ENCODE results near the gene MKI67.
"Not testable (repeated sequence)": the region's sequence is repeated elsewhere in the genome, so short reads cannot be mapped to it uniquely, and the experiment has no call there.

Gene MKI67, protein sequence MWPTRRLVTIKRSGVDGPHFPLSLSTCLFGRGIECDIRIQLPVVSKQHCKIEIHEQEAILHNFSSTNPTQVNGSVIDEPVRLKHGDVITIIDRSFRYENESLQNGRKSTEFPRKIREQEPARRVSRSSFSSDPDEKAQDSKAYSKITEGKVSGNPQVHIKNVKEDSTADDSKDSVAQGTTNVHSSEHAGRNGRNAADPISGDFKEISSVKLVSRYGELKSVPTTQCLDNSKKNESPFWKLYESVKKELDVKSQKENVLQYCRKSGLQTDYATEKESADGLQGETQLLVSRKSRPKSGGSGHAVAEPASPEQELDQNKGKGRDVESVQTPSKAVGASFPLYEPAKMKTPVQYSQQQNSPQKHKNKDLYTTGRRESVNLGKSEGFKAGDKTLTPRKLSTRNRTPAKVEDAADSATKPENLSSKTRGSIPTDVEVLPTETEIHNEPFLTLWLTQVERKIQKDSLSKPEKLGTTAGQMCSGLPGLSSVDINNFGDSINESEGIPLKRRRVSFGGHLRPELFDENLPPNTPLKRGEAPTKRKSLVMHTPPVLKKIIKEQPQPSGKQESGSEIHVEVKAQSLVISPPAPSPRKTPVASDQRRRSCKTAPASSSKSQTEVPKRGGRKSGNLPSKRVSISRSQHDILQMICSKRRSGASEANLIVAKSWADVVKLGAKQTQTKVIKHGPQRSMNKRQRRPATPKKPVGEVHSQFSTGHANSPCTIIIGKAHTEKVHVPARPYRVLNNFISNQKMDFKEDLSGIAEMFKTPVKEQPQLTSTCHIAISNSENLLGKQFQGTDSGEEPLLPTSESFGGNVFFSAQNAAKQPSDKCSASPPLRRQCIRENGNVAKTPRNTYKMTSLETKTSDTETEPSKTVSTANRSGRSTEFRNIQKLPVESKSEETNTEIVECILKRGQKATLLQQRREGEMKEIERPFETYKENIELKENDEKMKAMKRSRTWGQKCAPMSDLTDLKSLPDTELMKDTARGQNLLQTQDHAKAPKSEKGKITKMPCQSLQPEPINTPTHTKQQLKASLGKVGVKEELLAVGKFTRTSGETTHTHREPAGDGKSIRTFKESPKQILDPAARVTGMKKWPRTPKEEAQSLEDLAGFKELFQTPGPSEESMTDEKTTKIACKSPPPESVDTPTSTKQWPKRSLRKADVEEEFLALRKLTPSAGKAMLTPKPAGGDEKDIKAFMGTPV (N-terminal part only)

DNA sequence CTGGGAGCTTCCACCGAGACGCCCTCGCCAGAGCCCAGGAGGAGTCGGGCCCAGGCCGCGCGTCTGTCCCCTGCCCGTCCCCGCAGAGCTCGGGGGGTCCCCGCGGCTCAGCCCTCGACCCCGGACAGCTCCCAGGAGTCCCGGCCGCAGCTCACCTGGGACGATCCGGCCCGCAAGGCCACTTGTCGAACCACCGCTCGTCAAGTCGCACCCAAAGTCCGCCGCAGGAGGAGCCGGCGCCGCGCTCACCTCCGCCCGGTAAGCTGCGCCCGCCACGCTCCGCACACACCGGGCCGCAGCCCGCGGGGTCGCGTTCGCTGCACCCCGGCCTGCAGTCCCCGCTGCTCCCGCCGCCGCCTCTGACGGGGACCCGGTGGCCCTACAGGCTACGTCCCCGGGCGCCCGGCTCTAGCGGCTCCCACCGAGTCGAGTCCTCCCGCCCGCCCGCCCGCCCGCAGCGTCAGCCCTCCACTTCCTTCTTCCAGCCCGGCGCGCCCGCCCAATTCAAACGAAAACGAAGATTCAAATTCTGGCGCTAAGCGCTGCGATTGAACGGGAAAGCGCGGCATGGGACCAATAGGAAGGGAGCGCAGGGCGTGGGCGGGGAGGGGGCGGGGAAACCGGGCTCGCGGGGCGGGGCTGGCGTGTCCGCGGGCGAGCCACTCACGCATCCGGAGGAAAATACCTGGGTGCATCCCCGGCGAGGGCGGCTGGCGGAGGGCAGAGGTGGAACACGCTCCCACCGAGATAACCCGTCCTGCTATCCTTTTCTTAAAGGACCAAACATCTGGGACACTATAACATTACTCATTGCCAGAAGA, at the start of gene MKI67:
TSS of gene MKI67 (minus strand) at position 480 of the 821 bp plus-strand sequence. CDS start 756 bp downstream, outside the sequence.
- DNase-seq, result no peak

DNA sequence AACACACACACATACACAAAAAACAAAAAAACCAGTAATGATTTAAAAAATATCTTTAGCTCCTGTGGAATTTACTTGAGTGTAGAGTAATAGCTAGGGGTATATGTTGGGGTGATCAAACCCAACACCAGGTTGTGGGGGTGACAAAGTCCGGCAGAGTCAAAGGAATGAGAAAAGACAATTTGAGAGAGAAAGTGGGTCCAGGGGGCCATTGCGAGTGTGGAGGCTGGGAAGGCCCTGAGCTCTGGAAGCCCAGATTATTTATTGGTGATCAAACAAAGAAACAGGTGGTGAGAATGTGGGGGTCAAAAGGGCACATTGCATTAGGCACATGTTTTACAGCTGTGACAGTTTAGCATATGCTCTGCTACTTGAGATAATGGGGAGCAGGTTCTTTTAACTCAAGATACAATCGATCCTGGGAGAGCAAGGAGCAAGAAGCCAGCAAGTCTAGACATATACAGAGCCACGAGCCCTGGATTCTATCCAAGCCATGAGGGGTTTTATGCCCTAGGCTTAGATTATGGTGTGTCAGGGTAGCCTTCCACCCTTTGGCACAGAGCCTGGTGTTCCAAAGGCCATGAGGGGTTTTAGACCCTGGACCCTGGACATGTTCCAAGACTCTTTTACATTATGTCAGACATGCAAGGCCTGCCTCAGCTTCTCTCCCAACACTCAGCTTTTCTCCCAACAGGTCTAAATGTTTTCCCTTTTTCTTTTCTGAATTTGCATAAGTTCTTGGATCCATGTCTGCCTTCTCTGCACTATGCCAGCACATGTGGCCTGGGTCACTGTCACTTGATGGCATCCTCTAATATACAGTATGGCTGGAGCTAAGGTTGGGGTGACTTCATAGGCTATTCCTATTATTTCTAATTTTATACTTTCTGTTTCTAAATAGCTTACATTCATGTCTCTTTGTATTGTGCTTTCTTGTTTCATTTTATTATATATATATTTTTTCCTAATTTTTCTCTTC, 48.6 kb upstream of the MKI67 start:
- no peak for DNase-seq

DNA sequence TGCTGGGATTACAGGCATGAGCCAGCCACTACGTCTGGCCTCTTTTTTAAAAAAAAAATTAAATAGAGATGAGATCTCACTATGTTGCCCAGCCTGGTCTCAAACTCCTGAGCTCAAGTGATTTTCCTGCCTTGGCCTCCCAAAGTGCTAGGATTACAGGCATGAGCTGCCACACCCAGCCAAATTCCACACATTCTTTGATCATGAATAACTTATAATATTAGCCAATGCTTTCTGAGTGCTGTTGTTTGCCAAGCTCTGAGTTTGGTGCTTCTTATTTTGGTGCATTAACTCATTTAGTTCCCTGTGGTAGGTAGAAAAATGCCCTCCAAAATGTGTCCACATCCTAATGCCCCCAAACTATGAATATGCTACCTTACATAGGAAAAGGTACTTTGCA, 47.2 kb upstream of the MKI67 start:
- DNase-seq, result no peak

DNA sequence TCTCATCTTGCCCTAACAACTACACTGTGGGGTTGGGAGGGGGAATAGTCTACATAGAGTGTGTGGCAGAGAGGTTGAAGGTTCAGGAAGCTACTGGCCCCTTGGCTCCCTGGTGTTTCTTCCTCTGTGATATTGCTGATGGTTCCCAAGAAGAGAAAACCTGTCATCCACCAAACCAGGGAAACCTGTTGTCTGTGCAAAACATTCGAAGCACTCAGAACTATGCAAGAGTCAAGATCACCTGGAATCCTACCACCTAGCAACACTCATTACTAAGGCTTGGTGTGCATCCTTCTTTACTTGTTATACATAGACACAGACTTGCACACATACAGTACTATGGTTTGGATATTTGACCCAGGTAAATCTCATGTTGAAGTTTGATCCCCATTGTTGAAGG, 46.5 kb upstream of the MKI67 start:
- no peak for DNase-seq

DNA sequence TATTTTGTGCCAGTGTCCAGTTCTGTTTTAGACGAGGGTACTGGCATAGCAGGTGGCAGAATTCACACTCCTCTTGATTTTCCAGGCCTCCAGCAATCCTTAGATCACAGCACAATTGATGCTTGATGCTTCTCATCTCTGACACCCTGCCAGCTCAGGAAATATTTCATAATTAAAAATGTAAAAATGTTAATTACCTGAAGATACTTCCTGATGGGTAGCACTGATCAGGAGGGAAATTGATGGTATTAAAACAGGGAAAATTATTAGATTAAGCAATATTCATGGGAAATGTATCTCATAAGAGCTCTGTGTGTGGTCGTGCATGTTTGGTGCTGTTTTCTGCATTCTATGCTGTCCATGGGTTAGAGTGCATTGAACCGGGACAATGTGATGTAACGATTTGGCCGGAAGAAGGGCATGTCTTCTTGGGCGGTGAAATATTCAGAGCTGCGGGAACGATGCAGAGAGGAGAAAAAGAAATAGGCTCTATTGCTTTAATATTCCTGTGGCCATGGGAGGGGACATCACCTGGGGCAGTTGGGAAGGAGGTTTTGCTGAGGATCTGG, 43.7 kb upstream of the MKI67 start:
- no peak for DNase-seq

DNA sequence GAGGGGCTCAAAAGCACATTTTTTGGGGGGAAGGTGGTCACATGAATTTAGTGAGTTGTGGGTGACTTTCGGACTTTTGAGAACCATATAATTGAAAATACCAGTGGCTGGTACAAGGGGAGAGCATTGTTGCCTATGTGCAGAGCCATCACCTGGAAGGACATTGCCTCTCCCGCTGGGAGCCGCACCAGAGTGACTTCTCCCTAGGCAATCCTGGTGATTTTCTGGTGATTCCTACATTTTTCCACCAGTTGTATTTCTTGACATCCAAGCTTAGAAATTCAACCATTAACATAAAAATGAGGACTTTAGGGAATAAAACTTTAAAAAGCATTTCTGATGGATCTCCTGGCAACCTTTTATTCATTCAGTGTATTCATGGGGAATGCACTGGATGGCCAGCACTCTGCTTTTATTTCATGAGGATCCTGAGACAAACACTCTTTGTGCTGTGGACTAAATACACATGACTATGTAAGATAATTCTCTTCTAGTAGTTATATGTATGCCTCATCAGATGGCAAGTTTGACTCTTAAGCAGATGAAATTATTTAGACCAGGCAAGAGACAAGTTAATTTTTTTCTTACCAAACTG, 41.8 kb upstream of the MKI67 start:
- no peak for DNase-seq

DNA sequence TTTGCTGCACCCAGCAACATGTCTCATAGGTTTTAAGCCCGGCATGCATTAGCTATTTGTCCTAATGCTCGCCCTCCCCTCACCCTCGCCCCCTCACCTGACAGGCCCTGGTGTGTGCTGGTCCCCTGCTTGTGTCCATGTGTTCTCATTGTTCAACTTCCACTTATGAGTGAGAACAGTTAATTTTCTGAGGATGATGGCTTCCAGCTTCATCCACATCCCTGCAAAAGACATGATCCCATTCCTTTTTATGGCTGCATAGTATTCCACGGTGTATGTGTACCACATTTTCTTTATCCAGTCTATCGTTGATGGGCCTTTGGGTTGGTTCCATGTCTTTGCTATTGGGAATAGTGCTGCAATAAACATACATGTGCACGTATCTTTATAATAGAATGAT, 40.9 kb upstream of the MKI67 start:
- DNase-seq, result not testable (repeated sequence)

DNA sequence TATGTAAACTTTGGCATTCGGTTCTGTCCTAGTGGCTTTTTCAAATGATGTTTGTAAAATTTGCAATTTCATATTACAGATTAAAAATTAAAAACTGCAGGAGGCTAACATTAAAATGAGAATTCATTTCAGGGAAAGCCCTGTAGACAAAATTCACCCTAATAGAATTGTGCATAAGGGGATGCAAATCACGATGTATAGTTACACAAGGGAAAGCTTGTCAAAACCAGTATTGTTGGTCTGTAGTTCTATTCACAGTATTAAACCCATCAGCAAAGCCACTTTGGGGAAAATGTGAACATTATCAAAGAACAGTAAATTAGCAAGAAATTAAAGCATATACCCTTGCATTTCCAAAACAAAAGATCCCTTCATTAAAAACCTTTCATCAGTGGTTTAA, 39.9 kb upstream of the MKI67 start:
- no peak for DNase-seq

DNA sequence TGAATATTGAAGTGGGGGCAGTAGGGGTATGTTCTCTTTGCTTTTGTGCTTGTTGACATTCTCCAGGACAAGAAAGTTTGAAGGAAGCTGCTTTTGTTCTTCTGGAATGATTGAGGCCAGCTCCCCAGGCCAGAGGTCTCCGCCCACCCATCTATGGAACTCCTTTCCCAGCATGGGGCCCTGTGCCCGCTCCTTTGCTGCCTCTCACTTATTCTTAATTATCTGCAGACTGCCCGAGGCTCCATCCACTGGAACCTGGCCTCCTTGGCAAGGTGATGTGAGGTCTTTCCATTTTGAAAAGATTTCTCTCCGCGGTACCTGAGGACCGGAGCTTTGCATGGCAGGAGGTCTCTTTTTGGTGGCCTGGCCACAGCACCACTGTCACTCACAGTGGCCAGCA, 39.3 kb upstream of the MKI67 start:
- DNase-seq, result no peak

DNA sequence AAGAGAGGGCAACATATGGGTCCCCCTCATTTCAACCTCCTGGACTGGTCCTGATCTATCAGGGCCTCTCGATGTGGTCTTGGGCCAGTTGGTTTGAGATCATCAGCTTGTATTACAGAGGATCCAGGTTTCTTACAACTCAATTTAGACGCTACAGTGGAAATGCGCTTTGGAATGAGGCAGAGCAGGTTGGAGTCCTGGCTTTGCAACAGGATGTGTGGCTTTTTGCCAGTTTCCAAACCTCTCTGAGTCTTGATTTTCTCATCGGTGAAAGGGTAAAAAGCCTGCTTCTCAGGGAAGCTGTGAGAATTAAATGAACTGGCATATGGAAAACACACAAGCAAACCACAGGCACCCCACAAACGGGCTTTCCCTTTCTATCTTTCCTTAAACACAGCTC, 37.5 kb upstream of the MKI67 start:
- no peak for DNase-seq

DNA sequence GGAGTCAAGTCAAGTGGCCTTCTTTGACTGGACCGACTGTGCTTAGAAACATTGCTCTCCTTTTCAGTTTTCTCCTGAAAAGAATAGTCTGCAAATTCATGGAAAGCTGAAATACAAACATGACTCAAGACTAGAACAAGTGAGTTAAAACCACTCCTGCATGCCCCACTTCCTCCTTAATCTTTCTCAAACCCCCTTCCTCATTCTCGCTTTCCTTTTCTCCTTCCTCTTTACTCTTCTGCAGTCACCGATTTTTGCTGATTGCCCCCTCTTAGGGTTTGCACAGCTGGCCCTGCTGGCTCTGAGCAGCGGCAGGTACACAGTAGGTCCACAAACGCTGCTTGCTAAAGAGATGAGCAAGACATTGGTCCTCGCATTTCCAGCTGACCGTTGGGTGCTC, 34.8 kb upstream of the MKI67 start:
- DNase-seq, result no peak

DNA sequence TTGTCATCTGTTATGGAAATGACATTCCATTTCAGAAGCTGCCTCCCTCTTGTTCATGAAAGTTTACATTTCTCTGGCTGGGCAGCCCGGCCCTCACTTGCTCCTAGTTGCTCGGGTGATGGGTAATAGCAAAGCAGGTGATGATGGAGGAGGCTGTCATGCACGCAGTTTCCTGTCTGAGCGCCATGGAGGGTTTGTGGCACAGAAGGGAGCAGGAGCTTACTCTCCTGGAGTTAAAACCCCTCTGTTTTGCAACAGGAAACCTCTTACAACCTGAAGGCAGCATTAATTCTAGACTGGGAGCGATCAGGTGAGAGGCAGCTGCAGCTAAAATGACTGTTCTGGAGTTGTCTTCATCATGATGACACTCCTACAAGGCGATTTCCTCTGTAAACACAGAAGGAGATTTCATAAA, 34.1 kb upstream of the MKI67 start:
- no peak for DNase-seq

DNA sequence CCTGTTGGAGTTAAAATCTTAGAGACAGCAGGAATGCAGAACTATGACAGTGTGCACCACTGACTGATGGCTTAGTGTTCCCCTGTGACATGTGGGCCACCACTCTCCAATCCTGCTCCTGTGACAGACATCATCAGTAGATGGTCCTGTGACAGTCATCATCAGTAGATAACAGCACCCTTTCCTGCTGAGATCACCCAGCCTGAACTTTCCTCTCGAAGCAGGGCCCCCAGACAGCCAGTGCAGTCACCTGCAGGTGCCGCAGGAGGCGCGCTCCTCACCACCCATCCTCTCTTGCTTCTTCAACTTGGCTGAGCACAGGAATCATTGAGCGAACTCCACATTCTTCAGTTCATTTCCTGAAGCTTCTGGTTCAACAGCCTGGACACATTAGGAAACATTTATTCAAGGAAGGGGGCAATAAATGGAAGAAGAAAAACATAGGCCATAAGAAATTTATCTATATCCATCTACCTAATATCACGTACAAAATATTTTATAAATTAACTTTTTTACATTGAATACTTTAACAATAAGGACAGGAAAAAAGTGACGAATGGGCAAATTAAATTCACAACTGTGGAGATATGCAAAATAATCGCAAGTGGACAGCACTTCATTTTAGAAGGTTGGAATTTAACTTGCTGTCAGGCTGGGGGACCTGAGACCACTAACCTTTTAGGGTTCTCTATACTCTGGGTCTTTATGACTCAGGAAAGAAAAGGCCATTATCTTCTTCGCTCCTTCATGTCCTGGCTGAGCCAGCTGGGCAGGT, 32.0 kb upstream of the MKI67 start:
- DNase-seq, result no peak

DNA sequence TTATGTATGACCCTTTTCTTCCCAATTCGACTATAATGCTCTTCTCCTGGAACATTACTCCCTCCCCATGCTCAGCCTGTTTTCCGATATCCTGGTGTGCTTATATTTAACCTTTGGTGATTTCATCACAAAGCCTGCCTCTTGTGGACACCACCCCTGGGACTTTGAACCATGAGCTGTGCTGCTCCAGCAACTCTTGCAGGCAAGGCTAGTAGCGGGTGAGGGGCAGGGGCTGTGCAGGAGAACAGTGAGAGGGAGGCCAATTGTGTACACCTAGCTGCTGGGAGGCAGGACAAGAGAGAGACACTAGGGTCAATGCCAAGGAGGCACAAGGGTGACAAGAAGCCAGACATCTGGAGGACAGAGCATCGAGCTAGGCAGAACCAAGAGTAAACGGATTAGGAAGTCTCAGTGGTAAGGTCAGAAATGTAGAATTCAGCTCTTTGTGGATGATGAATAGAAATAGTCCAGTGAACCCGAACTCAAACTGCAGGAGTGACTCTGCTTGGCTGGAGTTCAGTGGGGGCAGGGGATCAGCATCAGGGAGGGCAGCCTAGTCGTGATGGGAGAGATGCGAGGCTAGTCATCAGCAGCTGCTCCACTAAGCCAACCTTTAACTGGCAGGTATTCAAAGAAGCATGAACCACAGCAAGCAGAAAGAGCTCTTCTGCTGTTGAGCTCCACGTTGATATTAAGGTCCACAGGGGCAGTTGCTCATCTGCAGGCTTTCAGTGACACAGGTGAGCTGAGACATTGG, 31.0 kb upstream of the MKI67 start:
- no peak for DNase-seq

DNA sequence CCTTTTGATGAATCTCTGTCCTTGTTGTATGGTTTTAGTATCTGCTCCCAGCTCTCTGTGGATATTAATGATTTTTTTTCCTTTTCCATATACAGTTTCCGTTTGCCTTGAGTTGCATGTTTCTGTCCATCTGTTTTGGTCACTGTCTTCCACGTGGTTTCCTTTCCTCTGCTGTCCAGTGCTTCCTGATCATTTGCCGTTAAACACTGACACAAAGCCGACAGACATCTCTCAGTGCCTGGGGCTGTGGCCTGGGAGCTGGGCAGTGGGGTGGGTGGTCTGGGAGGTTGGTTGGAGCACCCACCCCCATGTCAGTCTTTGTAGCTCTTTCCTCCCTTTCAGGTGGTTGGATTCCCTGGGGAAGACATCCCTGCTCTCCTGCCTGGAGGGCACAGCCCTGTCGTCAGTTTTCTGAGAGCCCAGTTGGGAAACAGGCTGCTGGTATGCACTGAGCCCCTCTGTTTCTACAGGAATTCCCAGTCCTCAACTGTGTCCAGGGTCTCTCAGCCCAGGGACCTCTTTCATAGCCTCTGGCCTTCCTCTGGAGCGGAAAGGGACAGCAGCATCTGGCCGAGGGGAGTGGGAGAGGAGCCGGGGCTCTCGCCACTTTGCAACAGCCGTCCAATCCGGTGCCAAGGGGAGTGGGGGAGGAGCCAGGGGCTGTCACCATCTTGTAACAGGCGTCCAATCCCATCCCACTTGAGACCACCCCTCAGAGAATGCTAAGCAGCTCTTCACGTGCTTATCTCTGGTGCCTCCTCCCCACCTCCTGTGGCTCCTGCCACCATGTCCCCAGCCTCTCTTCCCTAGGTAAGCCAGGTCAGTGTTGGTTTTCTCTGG, 26.7 kb upstream of the MKI67 start:
- DNase-seq, result no peak

DNA sequence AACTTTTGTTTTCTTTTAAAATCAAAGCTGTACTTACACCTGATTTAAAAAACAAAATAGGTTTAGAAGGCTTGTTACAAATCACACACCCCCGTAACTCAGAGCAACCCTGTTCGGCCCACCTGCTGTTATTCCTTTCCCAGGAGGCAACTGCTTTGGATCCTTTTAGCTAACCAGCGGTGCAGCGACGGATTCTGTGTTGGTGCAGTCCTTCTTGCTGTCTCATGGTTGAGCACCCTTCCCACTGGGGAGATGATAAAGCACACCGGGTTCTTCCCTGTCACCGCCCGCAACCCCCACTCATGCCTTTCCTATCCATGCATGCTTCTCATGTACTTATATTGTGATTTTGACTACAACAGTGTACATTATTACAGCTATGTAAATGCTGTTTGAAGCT, 24.8 kb upstream of the MKI67 start:
- DNase-seq, result no peak

DNA sequence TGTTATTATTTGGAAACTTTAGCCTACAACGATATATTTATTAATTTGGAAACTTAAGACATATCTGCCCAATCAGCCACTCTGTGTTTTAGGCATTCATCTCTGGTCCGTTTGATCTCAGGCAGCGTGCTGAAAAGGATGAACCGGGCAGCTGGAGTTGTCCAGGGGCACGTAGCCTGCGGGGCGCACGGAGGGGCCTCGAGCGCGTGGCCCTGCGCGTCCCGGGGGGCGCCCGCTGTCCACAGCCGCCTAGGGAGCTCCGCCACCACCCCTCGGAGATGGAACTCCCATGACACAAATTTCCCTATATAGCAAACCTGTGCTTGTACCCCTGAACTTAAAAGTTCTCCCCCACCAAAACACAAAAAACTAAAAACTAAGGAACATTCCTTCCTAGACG, 24.3 kb upstream of the MKI67 start:
- no peak for DNase-seq

DNA sequence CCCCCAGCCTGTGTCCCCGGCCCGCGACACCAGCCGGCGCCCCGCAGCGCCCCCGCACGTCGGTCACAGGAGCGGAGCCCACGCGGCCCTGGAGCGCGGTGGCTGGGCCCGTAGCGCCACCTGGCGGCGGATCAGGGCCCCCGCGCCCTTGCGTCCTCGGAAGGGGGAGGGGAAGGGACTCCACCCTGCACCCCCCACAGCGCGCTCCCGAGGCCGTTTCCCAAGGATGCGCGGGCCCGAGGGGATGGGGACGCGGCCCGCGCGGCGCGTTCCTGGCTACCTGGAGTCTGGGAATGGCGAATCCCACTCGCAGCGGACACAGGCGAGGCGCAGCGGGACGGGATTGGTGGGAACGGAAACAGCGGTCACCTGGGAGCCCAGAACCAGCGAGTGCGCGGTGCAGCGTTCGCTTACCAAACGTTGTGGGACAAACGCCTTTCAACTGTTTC, 23.8 kb upstream of the MKI67 start:
- no peak for DNase-seq
